8988T (cell line): ENCODE results near the gene NAA40.

Experiments used
- DNase-seq: peaks from one replicate; pipeline ENCODE4 v3.0.0; 2011

Gene NAA40

DNA sequence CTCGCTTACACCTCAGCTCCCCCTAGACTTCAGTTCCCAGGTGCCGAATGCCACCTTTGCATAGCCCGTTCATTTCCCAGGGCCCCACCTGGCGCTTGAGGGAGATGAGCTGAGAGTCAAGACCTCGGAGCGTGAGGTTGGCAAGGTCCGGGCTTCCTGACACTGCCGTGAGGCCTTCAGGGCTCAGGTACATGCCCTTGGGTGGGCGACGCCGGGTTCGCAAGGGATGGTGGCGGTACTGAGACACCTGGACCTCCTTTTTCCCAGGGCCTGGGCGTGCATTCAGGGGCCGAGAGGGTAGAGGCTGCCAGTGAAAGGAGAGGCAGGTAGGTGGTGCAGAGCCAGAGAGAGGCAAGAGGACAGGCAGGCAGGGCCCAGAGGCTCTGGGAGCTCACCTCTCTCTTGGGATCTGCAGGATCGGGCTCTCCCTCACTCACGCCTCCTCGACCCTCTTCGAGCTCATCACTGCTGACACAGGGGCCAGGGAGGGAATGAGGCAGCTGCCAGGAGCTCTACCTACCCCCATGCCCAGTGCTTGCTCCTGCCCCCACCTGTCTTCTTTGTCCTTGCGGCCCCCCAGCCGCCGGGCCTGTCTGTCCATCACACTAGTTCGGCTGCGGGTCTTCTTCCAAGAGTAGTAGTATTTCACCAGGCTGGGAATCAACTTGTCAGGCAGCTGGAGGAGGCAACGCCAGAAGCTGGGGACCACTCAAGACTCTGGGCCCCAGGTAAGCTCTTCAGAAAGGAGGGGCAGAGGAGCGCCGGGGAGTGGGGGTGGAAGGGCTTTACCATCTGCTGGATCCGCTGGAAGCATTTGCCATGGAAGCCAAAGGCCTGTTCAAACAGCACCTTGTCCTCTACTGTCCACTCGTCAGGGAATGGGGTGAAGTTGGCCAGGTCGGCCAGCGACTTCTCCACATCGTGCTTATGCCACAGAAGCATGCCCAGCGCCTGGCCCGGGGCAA lies 24.7 kb upstream of the NAA40 start:
- DNase-seq: peak; percentile 80

- DNase-seq: peak; percentile 83
These were observed 23.7 kb upstream of the NAA40 start for GRCh38 chr11:63914896-63915691.

DNA sequence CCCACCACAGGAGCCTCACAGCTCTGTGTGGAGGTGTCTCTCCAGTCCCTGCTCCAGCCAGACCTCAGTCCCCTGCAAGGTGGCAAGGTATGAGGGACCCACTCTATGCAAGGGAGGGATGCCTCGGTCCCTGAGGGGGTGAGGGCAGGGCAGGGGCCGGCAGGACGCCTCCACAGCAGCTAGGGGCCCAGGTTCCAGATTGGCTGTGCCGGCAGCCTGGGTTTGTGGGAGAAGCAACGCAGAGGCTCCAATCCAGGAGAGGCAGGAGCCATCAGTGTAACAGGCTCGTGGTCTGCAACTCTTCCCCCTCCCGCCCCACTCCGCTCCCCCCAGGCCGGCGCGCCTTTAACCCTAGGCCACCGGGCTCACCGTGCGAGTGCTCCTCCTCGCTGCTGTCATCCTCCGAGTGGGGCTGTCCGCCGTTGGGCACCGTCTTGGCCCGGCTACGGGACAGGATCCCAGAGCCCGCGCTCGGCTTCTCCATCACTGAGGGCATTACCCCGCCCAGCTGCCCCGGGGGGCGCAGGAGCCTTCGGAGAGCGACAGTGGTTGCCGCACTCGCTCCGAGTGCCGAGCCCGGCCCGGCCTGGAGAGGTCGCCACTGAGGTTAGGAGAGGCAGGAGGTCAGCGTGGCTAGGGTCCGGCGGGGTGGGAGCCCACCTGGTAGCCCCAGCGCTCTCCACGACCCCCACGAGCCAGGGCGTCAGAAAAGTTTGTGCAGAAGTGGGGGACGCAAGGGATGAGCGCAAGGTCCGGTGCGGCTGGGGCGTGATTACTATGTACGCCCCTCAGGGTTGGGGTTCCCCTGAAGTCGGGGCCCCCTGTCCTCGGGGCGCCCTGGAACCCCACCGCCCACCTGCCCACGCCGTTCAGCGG lies 22.6 kb upstream of the NAA40 start:
- DNase-seq: peak; percentile 98

- peak; percentile 100 for DNase-seq
These were observed 21.7 kb upstream of the NAA40 start, which contains the start of gene RCOR2 for GRCh38 chr11:63916837-63917691. Gene RCOR2 (minus strand): TSS chr11:63917164. CDS start chr11:63916456, 708 bp downstream.

- DNase-seq: peak; percentile 94
These were observed 20.9 kb upstream of the NAA40 start for GRCh38 chr11:63917692-63918506.

DNA sequence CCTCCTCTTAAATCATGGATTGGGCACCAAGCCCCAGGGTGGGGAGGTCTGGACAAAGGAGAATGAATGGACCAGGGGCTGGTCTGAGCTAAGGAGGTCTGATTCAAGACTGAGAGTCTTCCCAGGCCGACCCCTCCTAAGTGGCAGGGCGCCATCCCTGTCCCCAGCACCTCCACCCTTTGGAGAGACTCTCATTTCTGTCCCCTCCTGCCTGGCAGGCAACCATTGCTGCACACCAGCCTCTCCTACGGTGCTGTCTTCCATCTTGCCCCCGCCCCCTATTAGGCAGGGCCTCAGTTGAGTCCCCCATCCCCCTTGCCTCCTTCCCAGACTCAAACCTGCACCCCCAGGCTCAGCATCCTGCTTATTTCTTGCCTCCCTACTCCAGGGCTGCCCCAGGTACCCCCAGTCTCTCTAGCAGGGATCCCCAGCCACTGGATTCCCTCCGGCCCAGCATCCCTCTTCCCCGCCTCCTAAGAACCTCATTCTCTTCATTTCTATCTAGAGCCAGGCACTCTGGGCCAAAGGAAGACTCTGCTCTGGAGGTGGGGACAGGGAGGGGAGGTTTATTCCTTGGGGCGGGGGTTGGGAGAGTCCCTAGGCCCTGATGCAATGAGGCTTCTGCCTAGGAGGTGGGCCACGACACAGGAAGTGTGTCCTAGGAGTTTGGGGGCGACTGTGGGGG lies 20.2 kb upstream of the NAA40 start:
- DNase-seq: no peak

DNA sequence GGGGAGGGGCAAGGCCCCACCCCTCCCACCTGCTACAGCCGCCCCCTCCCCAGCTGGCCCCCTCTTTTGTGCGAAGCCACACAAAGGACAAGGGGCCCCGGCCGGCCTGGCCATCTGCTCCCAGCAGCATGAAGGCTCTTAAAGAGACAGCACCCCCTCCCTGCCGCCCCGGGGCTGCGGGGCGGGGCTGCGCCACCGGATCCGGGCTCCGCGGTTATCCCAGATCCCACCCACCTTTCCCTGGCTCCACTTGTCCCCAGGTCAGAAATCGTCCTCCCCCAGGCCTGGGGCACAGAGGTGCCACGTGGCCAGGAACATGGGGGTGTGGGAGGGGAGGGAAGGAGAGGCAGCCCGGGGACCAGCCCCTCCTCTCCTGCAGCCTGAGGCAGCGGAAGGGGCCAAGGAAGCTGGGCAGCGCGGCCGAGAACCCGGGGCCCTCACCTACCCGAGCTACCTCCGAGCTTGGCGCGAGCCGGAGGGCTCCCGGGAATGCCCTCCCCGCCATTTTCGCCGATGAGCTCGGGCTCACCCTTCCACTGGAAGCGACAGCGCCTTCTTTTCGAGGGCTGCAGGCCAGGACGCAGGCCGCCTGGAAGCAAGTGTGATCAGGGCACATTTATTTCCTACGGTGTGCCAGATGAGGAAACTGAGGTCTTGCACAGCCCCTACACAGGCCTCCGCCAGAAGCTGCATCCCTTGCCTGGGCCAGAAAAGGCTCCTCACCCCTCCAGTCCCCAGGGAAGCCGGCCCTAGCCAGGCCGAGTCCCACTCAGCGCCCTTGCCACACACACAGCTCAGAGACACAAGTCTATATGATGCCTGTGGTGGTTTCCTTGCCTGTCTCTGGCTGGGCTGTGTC lies 19.3 kb upstream of the NAA40 start:
- no peak for DNase-seq

GRCh38 chr11:63920126-63920938 lies 18.5 kb upstream of the NAA40 start:
- DNase-seq: no peak

DNA sequence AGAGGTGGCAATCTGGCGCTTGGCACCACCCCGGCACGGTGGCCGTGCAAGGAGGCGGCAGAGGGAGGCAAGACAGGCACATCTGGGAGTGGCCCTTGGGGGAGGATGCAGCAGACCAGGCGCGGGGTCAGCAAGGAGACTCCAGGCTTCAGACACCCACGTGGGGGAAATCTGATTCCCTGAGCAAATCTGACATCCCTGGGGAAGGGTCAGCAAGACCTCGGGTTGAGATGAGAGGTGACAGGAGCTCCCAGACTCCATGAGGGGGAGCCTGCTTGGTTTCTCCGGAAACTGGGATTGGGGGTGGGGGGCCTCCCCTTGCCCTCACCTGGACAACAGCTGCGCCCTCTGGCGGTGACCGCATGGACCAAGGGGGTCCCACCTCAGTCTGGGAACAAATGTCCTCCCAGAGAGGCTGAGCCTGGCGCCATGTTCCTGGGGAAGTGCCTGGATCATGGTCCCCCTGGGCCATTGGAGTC lies 17.8 kb upstream of the NAA40 start:
- peak; percentile 83 for DNase-seq

DNA sequence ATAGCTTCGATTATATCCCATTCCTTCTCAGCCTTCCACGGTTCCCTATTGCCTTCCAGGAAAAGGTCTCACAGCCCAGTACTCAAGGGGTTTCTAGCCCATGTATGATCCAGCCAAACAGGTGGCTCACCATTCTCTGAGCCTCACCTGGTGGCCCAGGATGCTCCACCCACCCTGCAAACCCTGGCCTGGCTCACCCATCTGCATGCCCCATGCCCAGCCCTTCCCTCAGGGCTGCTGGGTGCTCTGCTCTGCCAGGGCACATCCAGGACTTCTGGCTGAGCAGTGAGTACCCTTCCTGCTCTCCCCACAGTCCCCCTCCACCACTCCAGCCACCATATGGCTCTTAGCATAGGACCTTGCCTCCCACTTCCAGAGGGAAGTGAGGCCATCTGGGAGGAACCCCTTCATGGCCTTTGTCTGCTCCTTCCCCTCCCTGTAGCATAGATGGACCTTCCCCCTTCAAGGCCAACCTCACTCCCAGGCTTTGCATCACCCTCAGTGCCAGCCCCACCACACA lies 16.1 kb upstream of the NAA40 start:
- no peak for DNase-seq

- no peak for DNase-seq
These were observed 15.5 kb upstream of the NAA40 start for GRCh38 chr11:63923319-63923718.

DNA sequence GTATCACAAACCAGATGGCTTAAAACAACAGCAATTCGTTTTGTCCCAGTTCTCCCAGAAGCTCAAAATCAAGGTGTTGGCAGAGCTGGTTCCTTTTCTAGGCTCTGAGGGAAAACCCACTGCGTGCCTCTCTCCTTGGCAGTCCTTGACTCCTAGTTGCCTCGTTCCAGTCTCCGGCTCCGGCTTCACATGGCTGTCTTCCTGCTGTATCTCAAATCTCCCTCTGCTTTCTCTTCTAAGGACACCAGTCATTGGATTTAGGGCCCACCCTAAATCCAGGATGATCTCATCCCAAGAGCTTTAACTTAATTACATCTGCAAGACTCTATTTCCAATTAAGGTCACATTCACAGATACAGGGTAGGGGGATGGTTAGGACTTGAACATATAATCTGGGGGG lies 9.2 kb upstream of the NAA40 start:
- DNase-seq: no peak

- no peak for DNase-seq
These were observed 7.8 kb upstream of the NAA40 start for GRCh38 chr11:63931045-63931444.

- DNase-seq: no peak
These were observed 6.9 kb upstream of the NAA40 start for GRCh38 chr11:63931876-63932275.

- DNase-seq: no peak
These were observed 5.3 kb upstream of the NAA40 start for GRCh38 chr11:63933459-63933858.

DNA sequence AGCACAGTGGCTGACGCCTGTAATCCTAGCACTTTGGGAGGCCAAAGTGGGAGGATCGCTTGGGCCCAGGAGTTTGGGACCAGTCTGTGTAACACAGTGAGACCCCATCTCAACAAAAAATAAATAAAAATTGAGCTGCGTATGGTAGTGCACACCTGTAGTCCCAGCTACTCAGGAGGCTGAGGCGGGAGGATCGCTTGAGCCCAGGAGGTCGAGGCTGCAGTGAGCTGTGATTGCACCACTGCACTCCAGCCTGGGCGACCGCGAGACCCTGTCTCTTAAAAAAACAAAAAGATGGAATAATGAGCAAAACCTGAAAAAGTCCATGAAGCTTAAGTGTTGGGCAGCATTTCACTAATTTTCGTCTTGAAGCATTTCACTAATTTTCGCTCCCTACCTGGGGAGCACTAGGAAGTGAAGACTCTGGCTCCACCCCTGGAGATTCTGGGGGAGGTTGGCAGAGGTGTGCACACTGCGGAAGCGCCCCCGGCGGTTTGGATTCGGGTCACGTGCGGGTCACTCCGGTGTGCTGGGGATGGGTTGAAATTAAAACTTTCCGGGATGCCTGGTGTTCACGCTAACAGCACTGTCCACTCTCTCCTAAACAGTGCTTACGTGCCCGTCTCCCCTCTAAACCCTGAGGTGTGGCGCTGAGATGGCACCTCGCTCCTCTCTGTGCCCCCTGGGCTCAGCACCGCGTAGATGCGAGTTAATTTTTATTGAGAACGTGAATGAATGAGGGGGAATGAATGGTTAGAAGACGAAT lies 906 bp upstream of the NAA40 start:
- peak; percentile 82 for DNase-seq

- no peak for DNase-seq
These were observed 642 bp downstream of the NAA40 start for GRCh38 chr11:63939397-63939891.
